CD4-positive, alpha-beta T cell treated with Interleukin-2 at 100 ng/mL for 4 hours (primary cell): ENCODE data around the gene RXRA.

Experiments
- DNase-seq: peaks from one replicate; pipeline ENCODE4 v3.0.0-alpha.2; 2020; ENCODE audit warnings: low spot score

The RXRA gene

GRCh38 chr9:134369416-134370212 lies 43.4 kb downstream of the RXRA start:
- no peak for DNase-seq

GRCh38 chr9:134370213-134370492 lies 43.9 kb downstream of the RXRA start:
- DNase-seq = no peak

- no peak for DNase-seq
These were observed 44.4 kb downstream of the RXRA start for GRCh38 chr9:134370638-134371037.

GRCh38 chr9:134371731-134372130 lies 45.5 kb downstream of the RXRA start:
- no peak for DNase-seq

- DNase-seq = no peak
These were observed 46.5 kb downstream of the RXRA start for GRCh38 chr9:134372581-134373267.

- DNase-seq = no peak
These were observed 47.0 kb downstream of the RXRA start for GRCh38 chr9:134373269-134373668.

- DNase-seq = no peak
These were observed 47.7 kb downstream of the RXRA start for GRCh38 chr9:134373953-134374300.

- DNase-seq = no peak
These were observed 48.2 kb downstream of the RXRA start for GRCh38 chr9:134374301-134375010.

GRCh38 chr9:134375011-134375390 lies 48.7 kb downstream of the RXRA start:
- no peak for DNase-seq

GRCh38 chr9:134375430-134376385 lies 49.5 kb downstream of the RXRA start:
- no peak for DNase-seq

- no peak for DNase-seq
These were observed 50.3 kb downstream of the RXRA start for GRCh38 chr9:134376386-134377142.

GRCh38 chr9:134377143-134377484 lies 50.9 kb downstream of the RXRA start:
- DNase-seq = no peak

- DNase-seq = no peak
These were observed 51.7 kb downstream of the RXRA start for GRCh38 chr9:134377976-134378375.

- DNase-seq = no peak
These were observed 52.7 kb downstream of the RXRA start for GRCh38 chr9:134378901-134379338.

- DNase-seq = no peak
These were observed 53.6 kb downstream of the RXRA start for GRCh38 chr9:134379831-134380365.

GRCh38 chr9:134380542-134381271 lies 54.5 kb downstream of the RXRA start:
- DNase-seq = no peak

- no peak for DNase-seq
These were observed 55.0 kb downstream of the RXRA start for GRCh38 chr9:134381272-134381661.

GRCh38 chr9:134381671-134382516 lies 55.6 kb downstream of the RXRA start:
- DNase-seq = peak; percentile 54

- no peak for DNase-seq
These were observed 56.5 kb downstream of the RXRA start for GRCh38 chr9:134382733-134383132.

- DNase-seq = no peak
These were observed 56.9 kb downstream of the RXRA start for GRCh38 chr9:134383148-134383547.
